HepG2 (cell line): ENCODE measurements around the gene DAPK1.

Source experiments
- CBX2 ChIP-seq, 2 experiments: fragments of 200-600 bp in 1 of 2; sonication (generic); formaldehyde crosslinking in 1 of 2; IDR thresholded peaks; 2 replicates each; pipeline versions ENCODE4 v1.7.0 to v1.8.1; 2018 to 2022; ENCODE audit warnings: low read depth in 2 of 2, low read length in 1 of 2, mild to moderate bottlenecking in 1 of 2, missing genetic modification reagents in 1 of 2
- FOXJ3 ChIP-seq: sonication (generic); formaldehyde crosslinking; IDR thresholded peaks from 2 replicates; pipeline ENCODE4 v1.4.0; 2020; ENCODE audit warnings: missing genetic modification reagents, mild to moderate bottlenecking, borderline replicate concordance
- MEIS2 ChIP-seq: sonication (generic); formaldehyde crosslinking; IDR thresholded peaks from 2 replicates; pipeline ENCODE4 v1.9.0; 2021; ENCODE audit warnings: mild to moderate bottlenecking, missing genetic modification reagents
- PHF8 ChIP-seq: sonication (generic); formaldehyde crosslinking; IDR thresholded peaks from 2 replicates; pipeline ENCODE4 v1.5.0; 2020; ENCODE audit warnings: missing genetic modification reagents
- POLR2A ChIP-seq, 2 experiments: IDR thresholded peaks; 2 replicates each; pipeline ENCODE4 v1.6.1; 2011; ENCODE audit warnings: low read depth in 2 of 2, low read length in 2 of 2, mild to moderate bottlenecking in 1 of 2, moderate library complexity in 1 of 2; ENCODE audit not compliant: insufficient read depth in 1 of 2
- SIN3A ChIP-seq: IDR thresholded peaks from 2 replicates; pipeline ENCODE4 v1.6.1; 2011; ENCODE audit warnings: low read depth, mild to moderate bottlenecking, control low read depth, low read length, borderline replicate concordance
- SKIL ChIP-seq: sonication (generic); formaldehyde crosslinking; IDR thresholded peaks from 2 replicates; pipeline ENCODE4 v1.8.0; 2022; ENCODE audit warnings: missing genetic modification reagents, mild to moderate bottlenecking, moderate library complexity, borderline replicate concordance
- TAF1 ChIP-seq: sonication (generic); formaldehyde crosslinking; IDR thresholded peaks from 2 replicates; pipeline ENCODE4 v1.4.0; 2020; ENCODE audit warnings: missing genetic modification reagents
- ZBTB25 ChIP-seq: IDR thresholded peaks from 2 replicates; pipeline ENCODE4 v1.6.1; 2018; ENCODE audit warnings: missing genetic modification reagents
- ZNF124 ChIP-seq: sonication (generic); formaldehyde crosslinking; IDR thresholded peaks from 2 replicates; pipeline ENCODE4 v1.4.0; 2020; ENCODE audit warnings: missing genetic modification reagents

GRCh38 chr9:87581513-87581912 lies 83.8 kb downstream of the DAPK1 start:
- no peak for TF ChIP-seq SKIL
- no peak for TF ChIP-seq SIN3A
- no peak for TF ChIP-seq PHF8
- no peak for TF ChIP-seq ZBTB25 (CRISPR knock-in tag)
- TF ChIP-seq MEIS2 (CRISPR knock-in tag): no peak
- no peak for TF ChIP-seq POLR2A (IDR thresholded peaks at IDR 0.05; ENCODE audit: insufficient read depth in 1 of 2, low read depth in 2 of 2, low read length in 2 of 2)
- no peak for TF ChIP-seq TAF1 (CRISPR knock-in tag)
- no peak for TF ChIP-seq ZNF124 (CRISPR knock-in tag)
- no peak for TF ChIP-seq FOXJ3 (CRISPR knock-in tag)
- no peak for TF ChIP-seq CBX2 (IDR thresholded peaks at IDR 0.05; ENCODE audit: low read depth, low read length)
- TF ChIP-seq CBX2 (CRISPR knock-in tag; IDR thresholded peaks at IDR 0.05; ENCODE audit: low read depth): no peak
